ENCODE results near the gene ZNF765. TPM values are rescaled to one million over a fixed set of nuclear protein-coding genes. Genes with fewer than 3 reads are reported as not detected.

ZNF765 gene
- total and polyA plus RNA-seq, 2 donors (not counting 3 experiments of a cell fraction or from before 2014, with no cell fraction given), result 2.5 to 7.7 TPM

DNA sequence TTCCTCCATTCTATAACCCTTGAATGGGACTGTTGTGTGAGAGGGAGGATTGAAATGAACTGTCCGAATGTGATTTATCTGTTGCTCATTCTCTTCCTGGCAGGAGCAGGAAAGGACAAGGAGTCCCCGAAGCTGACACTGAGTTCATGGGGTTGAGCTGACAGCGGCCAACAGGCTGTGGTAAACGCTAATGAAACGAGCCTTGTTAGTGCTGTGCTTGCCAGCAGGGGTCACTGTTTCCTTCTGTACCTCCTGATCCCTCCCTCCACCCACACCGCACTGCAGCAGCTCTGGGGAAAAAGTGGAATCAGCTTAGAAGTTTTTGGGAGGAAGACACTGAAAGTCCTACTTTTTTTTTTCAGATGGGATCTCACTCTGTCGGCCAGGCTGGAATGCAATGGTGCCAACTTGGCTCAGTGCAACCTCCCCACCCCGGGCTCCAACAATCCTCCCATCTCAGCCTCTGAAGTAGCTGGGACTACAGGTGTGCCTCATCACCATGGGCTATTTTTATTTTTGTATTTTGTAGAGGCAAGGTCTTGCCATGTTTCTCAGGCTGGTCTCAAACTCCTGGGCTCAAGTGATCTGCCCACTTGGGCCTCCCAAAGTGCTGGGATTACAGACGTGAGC, 30.1 kb downstream of the ZNF765 start:
- no peak overlapping the region for H3K4me3 ChIP-seq (replicated peaks in 1 of 3; ENCODE audit: insufficient read depth in 1 of 3, low read depth in 1 of 3, low read length in 3 of 3)
- no peak overlapping the region for H3K4me2 ChIP-seq (ENCODE audit: insufficient read depth, low read length)
- no peaks in the 10 kb centered on the region for H3K79me2 ChIP-seq (ENCODE audit: control insufficient read depth, insufficient read depth, low read length)
- DNase-seq (ENCODE audit: low read depth, low spot score) (peak; percentile 58), FAIRE-seq (peak; percentile 93)
- ChIA-PET POLR2A (no interaction called here), CTCF (interaction anchor here (0.6 to 3.4 kb wide), 22 partner anchors 9 to 467 kb away, joined by 3 to 61 read pairs (median 4); partner anchors contain the start of genes ZNF347 and ZNF765)
- no peaks in the 10 kb centered on the region for H4K20me1 ChIP-seq (replicated peaks; ENCODE audit: control insufficient read depth, extremely low read depth, insufficient read depth, low read length)
- dilution Hi-C loops (cut with MboI; ENCODE audit: extremely low pct_ligation_motif_present, low sequenced_read_pairs) (no loop called here), intact Hi-C loops (cut with micrococcal nuclease) (loop anchor here (1.0 kb wide), 1 partner anchor 87 kb away; no protein-coding TSS in a partner anchor)
- no TSS peak for BruUV-seq (replicated peaks)
- H3K9me3 ChIP-seq (replicated peaks; ENCODE audit: control insufficient read depth, insufficient read depth, low read length), result no peaks in the 10 kb centered on the region
- H3K36me3 ChIP-seq (ENCODE audit: control insufficient read depth in 2 of 2, extremely low read depth in 1 of 2, insufficient read depth in 2 of 2, low read length in 2 of 2), result no peaks in the 10 kb centered on the region
- H3K27ac ChIP-seq (ENCODE audit: insufficient read depth, low read depth, low read length), result no peak overlapping the region
- H3K27me3 ChIP-seq (ENCODE audit: control insufficient read depth in 2 of 2, insufficient read depth in 2 of 2, low read length in 2 of 2), result no peaks in the 10 kb centered on the region
- H2AFZ ChIP-seq (ENCODE audit: low read depth, low read length), result no peak overlapping the region
- no peak overlapping the region for H3K9ac ChIP-seq (replicated peaks; ENCODE audit: extremely low read depth, insufficient read depth, low read length)
- H3K4me1 ChIP-seq (ENCODE audit: control insufficient read depth, extremely low read depth, insufficient read depth, low read length), result no peaks in the 10 kb centered on the region
- H3K9me1 ChIP-seq (replicated peaks; ENCODE audit: control insufficient read depth, extremely low read depth, insufficient read depth, low read length), result no peaks in the 10 kb centered on the region
- TF ChIP-seq POLR2AphosphoS5 (IDR thresholded peaks at IDR 0.05; ENCODE audit: insufficient read depth, low read depth, low read length), result no peak
- TF ChIP-seq POLR2A (IDR thresholded peaks at IDR 0.05; ENCODE audit: low read depth, low read length), result no peak
- TF ChIP-seq GATA2 (IDR thresholded peaks at IDR 0.05; ENCODE audit: insufficient read depth, insufficient read length, low read depth, low read length), result no peak
- TF ChIP-seq, protein P1, sequence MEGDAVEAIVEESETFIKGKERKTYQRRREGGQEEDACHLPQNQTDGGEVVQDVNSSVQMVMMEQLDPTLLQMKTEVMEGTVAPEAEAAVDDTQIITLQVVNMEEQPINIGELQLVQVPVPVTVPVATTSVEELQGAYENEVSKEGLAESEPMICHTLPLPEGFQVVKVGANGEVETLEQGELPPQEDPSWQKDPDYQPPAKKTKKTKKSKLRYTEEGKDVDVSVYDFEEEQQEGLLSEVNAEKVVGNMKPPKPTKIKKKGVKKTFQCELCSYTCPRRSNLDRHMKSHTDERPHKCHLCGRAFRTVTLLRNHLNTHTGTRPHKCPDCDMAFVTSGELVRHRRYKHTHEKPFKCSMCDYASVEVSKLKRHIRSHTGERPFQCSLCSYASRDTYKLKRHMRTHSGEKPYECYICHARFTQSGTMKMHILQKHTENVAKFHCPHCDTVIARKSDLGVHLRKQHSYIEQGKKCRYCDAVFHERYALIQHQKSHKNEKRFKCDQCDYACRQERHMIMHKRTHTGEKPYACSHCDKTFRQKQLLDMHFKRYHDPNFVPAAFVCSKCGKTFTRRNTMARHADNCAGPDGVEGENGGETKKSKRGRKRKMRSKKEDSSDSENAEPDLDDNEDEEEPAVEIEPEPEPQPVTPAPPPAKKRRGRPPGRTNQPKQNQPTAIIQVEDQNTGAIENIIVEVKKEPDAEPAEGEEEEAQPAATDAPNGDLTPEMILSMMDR (IDR thresholded peaks at IDR 0.05; ENCODE audit: extremely low read depth in 1 of 2, insufficient read depth in 1 of 2, low read depth in 1 of 2, low read length in 2 of 2), result peak; percentile 71 to 89
- TF ChIP-seq, protein P2, sequence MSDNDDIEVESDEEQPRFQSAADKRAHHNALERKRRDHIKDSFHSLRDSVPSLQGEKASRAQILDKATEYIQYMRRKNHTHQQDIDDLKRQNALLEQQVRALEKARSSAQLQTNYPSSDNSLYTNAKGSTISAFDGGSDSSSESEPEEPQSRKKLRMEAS (IDR thresholded peaks at IDR 0.05; ENCODE audit: insufficient read depth, insufficient read length), result no peak
- TF ChIP-seq EZH2 (IDR thresholded peaks at IDR 0.05; ENCODE audit: borderline replicate concordance, low read depth, low read length, severe bottlenecking), result no peak
- TF ChIP-seq JUN (IDR thresholded peaks at IDR 0.05; ENCODE audit: borderline replicate concordance, insufficient read depth, insufficient read length, low read depth), result no peak
